Esophagus muscularis mucosa (tissue), 3 donors: ENCODE measurements around the gene TMEM198.

ENCODE experiments used
- POLR2AphosphoS5 ChIP-seq, 2 donors: sonication (generic); formaldehyde crosslinking; IDR thresholded peaks; one replicate each; pipeline ENCODE4 v1.6.1; 2017; ENCODE audit warnings: antibody characterized with exemption in 2 of 2
- TF ChIP-seq, protein P1 (sequence below), 3 experiments: fragments of 200-600 bp in 2 of 3; fragments of 450-650 bp in 1 of 3; sonication (generic) in 2 of 3; IDR thresholded peaks; one replicate each; pipeline ENCODE4 v1.5.1; 2017 to 2019; ENCODE audit warnings: antibody characterized with exemption in 3 of 3, mild to moderate bottlenecking in 2 of 3, moderate library complexity in 1 of 3

DNA sequence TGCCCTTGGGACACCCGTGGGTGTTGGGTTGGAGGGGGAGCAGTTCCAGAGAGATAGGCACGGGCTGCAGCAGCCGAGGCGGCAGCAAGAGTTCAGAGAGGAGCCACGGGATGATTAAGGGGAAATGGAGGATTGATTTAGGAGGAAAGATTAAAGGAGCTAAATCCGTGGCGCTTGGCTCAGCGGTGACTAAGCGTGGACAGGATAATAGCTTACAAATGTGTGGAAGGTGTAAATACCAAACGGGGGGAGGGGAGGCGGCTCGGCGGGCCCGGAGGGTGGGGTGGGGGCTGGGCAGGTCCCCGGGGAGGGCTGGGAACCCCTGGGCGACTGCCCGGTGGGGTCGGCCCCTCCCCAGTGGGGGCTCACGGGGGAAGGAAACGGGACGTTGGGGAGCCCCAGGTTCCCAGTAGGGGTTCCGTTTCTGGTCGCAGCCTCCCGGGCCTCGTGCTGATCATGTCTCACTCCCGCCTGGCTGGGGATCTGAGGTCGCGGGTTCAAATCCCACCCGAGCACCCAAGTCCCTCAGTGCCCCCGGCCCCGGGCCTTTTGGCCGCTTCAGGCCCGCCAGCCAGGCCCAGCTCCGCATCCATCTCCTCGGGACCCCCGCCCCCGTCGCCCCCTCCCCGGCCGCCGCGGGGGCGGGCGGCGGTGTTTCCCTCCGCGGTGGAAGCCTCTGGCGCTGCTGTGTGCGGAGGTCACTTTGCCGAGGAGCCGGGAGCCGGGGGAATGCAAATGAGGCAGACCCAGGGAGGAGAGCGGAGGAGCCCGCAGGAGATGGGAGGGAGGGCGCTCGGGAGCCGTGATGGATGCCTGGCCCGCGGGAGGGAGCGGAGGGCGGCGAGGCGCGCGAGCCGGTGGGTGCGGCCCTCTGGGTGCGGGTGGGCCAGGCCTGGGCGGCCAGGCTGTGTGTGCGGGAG is 21.5 kb upstream of the TMEM198 start:
- no peak for TF ChIP-seq POLR2AphosphoS5 (IDR thresholded peaks at IDR 0.05)
- TF ChIP-seq, protein P1, sequence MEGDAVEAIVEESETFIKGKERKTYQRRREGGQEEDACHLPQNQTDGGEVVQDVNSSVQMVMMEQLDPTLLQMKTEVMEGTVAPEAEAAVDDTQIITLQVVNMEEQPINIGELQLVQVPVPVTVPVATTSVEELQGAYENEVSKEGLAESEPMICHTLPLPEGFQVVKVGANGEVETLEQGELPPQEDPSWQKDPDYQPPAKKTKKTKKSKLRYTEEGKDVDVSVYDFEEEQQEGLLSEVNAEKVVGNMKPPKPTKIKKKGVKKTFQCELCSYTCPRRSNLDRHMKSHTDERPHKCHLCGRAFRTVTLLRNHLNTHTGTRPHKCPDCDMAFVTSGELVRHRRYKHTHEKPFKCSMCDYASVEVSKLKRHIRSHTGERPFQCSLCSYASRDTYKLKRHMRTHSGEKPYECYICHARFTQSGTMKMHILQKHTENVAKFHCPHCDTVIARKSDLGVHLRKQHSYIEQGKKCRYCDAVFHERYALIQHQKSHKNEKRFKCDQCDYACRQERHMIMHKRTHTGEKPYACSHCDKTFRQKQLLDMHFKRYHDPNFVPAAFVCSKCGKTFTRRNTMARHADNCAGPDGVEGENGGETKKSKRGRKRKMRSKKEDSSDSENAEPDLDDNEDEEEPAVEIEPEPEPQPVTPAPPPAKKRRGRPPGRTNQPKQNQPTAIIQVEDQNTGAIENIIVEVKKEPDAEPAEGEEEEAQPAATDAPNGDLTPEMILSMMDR (IDR thresholded peaks at IDR 0.05) = no peak
